Activated naive CD4-positive, alpha-beta T cell treated with anti-CD3 and anti-CD28 coated beads for 36 hours (primary cell): ENCODE measurements around the gene NTM. TPM values are rescaled to one million over a fixed set of nuclear protein-coding genes. Genes with fewer than 3 reads are reported as not detected.

ENCODE experiments used
- CTCF ChIA-PET: fragments of 350-600 bp; sonication (Branson Sonifier 250); formaldehyde crosslinking; loops from one replicate; lab custom pipeline; 2021; ENCODE audit warnings: antibody characterized with exemption; lab: Charles Lee
- DNase-seq: peaks from one replicate; pipeline ENCODE4 v3.0.0-alpha.2; 2020
- H3K27ac Mint-ChIP-seq: one replicate; pipeline ENCODE4 v1.8.0; 2021; ENCODE audit warnings: mild to moderate bottlenecking, mixed read lengths
- H3K27me3 Mint-ChIP-seq: one replicate; pipeline ENCODE4 v1.8.0; 2021; ENCODE audit warnings: low read depth, mixed read lengths
- H3K36me3 Mint-ChIP-seq: one replicate; pipeline ENCODE4 v1.8.0; 2021; ENCODE audit warnings: low read depth, mixed read lengths
- H3K4me1 Mint-ChIP-seq: one replicate; pipeline ENCODE4 v1.8.0; 2021; ENCODE audit warnings: low read depth, mixed read lengths
- H3K4me3 Mint-ChIP-seq: one replicate; pipeline ENCODE4 v1.8.0; 2021; ENCODE audit warnings: mild to moderate bottlenecking, moderate library complexity, mixed read lengths
- H3K9me3 Mint-ChIP-seq: one replicate; pipeline ENCODE4 v1.8.0; 2021; ENCODE audit warnings: mixed read lengths
- intact Hi-C: fragments of 100-400 bp; cut with micrococcal nuclease; formaldehyde crosslinking; loops from one replicate; pipeline ENCODE4 v1.15.1; 2023
- total RNA-seq, 2 experiments: library from RNA; stranded (reverse); gene quantifications; one replicate each; pipeline ENCODE4 v1.2.3, GENCODE V29; 2021

Gene NTM
- total RNA-seq, 2 experiments from 2014 or later, result not detected

DNA sequence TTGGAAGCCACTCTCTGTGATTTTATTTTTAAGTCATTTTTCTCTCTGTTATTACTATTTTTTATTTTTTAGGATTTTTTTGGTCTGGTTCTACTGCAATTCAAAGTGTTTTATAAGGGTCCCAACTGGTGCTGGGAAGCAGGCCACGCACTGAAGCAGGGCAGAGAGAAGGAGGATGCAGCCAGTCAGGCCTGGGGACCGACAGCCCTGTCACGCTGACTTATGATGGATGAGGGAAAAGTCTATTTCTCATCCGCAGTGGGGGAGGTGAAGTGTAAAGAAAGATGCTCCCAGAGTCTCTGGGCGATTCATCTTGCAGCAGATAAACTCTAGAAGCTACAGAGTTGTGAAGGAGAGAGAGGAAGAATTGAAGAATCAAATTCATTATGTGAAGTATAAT is 191.6 kb downstream of the NTM start:
- Mint-ChIP-seq H3K4me1 (no peaks in the 10 kb centered on the region), H3K9me3 (no peaks in the 10 kb centered on the region), H3K27me3 (peaks cover 9% of the 10 kb centered on the region), H3K27ac (no peak overlapping the region), H3K36me3 (no peaks in the 10 kb centered on the region), H3K4me3 (no peak overlapping the region)
- intact Hi-C loops, result no loop called here
- CTCF ChIA-PET, result no interaction called here
- no peak for DNase-seq

DNA sequence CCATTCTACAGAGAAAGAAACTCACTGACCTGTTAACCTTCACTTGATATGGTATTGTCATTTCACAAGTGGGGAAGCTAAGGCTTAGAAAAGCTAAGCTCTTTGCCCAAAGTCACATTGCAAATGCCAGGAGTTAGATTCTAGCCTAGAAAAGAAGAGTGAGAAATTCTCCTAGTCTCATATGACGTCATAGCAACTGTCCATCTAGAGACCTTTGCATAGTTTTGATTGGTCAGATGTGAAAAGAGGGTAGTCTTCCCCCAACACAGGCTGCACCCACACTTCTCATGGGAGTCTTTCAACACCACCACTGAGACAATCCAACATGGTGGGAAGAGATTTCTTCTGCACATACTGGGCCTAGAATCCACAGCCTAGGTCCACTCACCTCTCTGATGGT is 197.9 kb downstream of the NTM start:
- CTCF ChIA-PET, result no interaction called here
- H3K27me3 Mint-ChIP-seq, result peaks cover 6% of the 10 kb centered on the region
- no peak for DNase-seq
- no peak overlapping the region for H3K27ac Mint-ChIP-seq
- H3K9me3 Mint-ChIP-seq, result no peaks in the 10 kb centered on the region
- H3K4me3 Mint-ChIP-seq, result no peak overlapping the region
- intact Hi-C loops, result no loop called here
- H3K36me3 Mint-ChIP-seq, result no peaks in the 10 kb centered on the region
- H3K4me1 Mint-ChIP-seq, result no peaks in the 10 kb centered on the region

DNA sequence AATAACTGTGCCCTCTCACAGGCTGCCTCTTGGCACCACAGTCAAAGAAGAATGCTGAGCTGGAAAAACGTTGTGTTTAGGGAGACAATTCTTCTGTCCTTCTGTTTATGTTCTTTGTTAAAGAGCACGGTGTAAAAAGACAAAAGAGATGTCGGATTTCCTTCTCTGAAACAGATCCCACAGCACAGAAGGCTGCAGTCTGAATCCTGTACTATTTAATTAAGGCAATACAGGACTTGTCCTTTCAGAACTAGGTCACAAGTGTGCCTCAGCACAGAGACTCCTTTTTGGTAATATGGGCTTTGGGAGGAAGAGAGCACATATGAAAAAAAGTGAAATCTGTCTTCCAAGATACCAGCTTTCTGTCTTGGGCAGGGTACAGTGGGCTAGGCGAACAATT is 201.2 kb downstream of the NTM start:
- intact Hi-C loops, result no loop called here
- Mint-ChIP-seq H3K4me1 (no peaks in the 10 kb centered on the region), H3K9me3 (no peaks in the 10 kb centered on the region), H3K36me3 (no peaks in the 10 kb centered on the region), H3K4me3 (no peak overlapping the region), H3K27ac (no peak overlapping the region), H3K27me3 (peaks cover 8% of the 10 kb centered on the region)
- DNase-seq, result no peak
- CTCF ChIA-PET, result interaction anchor here (0.6 kb wide), 1 partner anchor 709 kb away, joined by 3 read pairs; no protein-coding TSS in a partner anchor

DNA sequence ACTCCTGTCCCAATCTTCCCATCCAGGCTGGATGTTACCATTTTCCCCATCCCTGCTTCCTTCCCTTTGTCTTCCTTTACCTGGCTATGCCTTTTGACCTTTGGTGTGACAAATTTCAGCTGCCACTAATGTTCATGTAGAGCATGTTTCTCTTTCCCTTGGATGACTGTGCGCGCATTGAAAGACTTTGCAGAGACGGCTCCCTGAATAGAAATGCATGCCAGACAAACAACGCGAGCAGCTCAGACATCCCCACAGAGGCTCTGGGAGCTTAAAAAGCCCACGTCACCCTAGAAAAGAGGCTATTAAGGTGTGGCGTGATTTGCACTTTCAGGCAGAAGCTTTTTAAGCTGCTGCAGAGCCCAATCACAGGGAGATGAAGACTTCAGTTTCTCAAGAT is 202.0 kb downstream of the NTM start:
- CTCF ChIA-PET, result interaction anchor here (0.6 kb wide), 1 partner anchor 710 kb away, joined by 3 read pairs; no protein-coding TSS in a partner anchor
- H3K9me3 Mint-ChIP-seq, result no peaks in the 10 kb centered on the region
- H3K27me3 Mint-ChIP-seq, result peaks cover 8% of the 10 kb centered on the region
- DNase-seq, result no peak
- H3K36me3 Mint-ChIP-seq, result no peaks in the 10 kb centered on the region
- no peaks in the 10 kb centered on the region for H3K4me1 Mint-ChIP-seq
- intact Hi-C loops, result no loop called here
- no peak overlapping the region for H3K4me3 Mint-ChIP-seq
- H3K27ac Mint-ChIP-seq, result no peak overlapping the region

DNA sequence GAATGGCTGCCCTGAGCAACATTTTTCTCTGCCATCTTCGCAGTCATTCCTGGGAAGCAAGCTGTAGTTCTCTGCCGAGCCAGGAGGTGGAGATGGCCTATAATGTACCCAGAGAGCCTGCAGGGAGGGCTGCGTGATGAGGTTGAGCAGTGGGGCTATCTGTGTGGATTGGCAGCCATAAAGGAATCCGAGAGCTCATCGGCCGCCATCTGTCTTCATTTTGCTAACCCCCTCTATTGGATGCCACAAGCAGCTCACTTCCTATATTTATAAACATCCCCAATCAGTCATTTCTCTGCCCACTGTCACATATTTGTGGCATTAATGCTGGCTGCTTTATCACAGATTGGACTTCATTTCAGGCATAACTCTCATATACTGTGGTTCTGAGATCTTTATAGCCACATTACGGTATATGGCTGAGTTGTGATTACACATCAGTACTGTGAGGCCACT is 209.5 kb downstream of the NTM start:
- peaks cover 2% of the 10 kb centered on the region for H3K27me3 Mint-ChIP-seq
- H3K36me3 Mint-ChIP-seq, result no peaks in the 10 kb centered on the region
- H3K27ac Mint-ChIP-seq, result no peak overlapping the region
- no peaks in the 10 kb centered on the region for H3K9me3 Mint-ChIP-seq
- DNase-seq, result peak; percentile 5
- H3K4me1 Mint-ChIP-seq, result no peaks in the 10 kb centered on the region
- no peak overlapping the region for H3K4me3 Mint-ChIP-seq
- CTCF ChIA-PET, result no interaction called here
- intact Hi-C loops, result no loop called here

DNA sequence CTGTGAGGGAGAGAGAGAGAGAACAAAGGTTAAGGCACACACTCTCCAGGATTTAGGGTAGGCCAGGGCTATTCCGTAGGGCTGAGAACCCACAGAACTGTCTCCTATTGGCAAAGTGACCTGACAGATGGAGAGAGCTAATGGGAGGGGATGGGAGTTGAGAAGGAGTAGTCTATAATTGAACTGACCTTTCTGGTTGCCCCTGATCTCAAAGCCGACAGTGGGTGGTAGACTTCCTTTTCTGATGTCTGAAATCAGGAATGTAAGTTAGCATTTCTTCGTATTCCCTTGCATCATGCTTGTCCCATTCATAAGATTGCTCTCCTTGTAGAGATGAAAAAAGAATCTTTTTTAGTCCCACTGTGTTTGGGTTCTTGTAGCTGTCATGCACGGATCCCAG is 210.1 kb downstream of the NTM start:
- Mint-ChIP-seq H3K9me3 (peaks cover under 1% of the 10 kb centered on the region), H3K27me3 (peaks cover 2% of the 10 kb centered on the region), H3K4me1 (no peaks in the 10 kb centered on the region), H3K4me3 (no peak overlapping the region), H3K36me3 (no peaks in the 10 kb centered on the region), H3K27ac (no peak overlapping the region)
- CTCF ChIA-PET, result no interaction called here
- DNase-seq, result no peak
- intact Hi-C loops, result no loop called here

DNA sequence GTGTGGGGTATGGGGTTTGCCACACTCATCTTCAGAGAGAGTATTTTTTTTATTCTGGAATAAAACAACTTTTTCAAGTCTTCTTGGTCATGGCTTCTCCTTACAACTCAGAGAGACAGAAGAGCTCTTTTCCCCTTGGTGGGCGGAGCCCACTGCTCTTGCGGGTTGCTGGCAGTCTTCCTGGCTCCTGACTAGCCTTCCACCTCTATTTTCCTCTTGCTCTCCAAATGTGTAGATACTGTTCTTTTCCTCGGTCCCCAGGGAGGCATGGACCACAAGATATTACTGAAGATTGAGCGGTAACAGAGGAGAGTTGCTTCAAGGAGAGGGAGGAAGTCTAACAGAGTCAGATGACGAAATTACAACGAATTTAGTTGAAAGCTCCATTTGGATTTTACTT is 210.6 kb downstream of the NTM start:
- no peak for DNase-seq
- Mint-ChIP-seq H3K27ac (no peak overlapping the region), H3K27me3 (peaks cover 2% of the 10 kb centered on the region), H3K9me3 (peaks cover 6% of the 10 kb centered on the region), H3K4me1 (no peaks in the 10 kb centered on the region), H3K36me3 (no peaks in the 10 kb centered on the region), H3K4me3 (no peak overlapping the region)
- CTCF ChIA-PET, result no interaction called here
- intact Hi-C loops, result no loop called here

DNA sequence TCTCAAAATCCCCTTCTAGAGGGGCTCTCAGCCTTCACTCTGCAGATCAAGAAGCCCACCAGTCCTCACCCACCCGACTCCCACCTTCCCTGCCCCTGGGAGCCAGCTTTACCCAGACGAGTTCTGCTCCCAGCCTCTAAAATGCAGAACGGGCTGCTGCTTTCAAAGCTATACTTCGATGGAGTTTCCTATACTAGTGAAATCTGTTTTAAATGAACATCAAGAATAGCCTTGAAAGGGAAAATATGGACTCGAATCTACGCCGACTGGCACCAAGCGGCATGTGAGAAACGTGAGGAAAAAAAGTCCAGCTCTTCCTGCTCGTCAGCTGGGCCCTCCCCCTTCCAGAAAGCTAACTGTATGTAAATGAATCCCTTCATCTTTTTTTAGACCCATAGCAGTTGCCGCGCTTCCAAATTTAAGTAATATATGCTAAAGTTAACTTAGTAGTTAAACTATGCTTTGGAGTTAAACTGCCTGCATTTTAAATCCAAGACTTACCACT is 211.7 kb downstream of the NTM start:
- H3K27me3 Mint-ChIP-seq, result peaks cover 2% of the 10 kb centered on the region
- no peaks in the 10 kb centered on the region for H3K36me3 Mint-ChIP-seq
- H3K4me1 Mint-ChIP-seq, result no peaks in the 10 kb centered on the region
- H3K27ac Mint-ChIP-seq, result no peak overlapping the region
- CTCF ChIA-PET, result no interaction called here
- no peak overlapping the region for H3K4me3 Mint-ChIP-seq
- no peak for DNase-seq
- intact Hi-C loops, result no loop called here
- H3K9me3 Mint-ChIP-seq, result peaks cover 8% of the 10 kb centered on the region

DNA sequence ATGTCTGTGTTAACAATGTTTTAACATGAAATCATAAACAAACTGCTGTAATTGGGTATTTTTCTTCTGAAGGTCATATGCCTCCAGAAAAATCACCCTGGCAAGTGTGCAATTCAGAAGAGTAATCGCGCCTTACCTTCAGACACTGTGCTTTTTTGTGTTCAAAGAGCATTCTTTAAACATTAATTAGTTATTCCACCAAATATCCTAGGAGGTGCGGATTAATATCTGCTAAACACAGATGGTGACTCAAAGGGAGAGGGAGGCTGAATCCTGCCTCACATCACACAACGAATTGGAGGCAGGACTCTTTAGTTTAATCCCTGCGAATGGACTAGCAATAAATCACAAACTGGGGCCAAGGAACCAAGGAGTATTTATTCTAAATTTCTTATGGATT is 213.0 kb downstream of the NTM start:
- intact Hi-C loops, result no loop called here
- peaks cover 2% of the 10 kb centered on the region for H3K27me3 Mint-ChIP-seq
- CTCF ChIA-PET, result no interaction called here
- no peaks in the 10 kb centered on the region for H3K4me1 Mint-ChIP-seq
- DNase-seq, result no peak
- H3K4me3 Mint-ChIP-seq, result no peak overlapping the region
- no peak overlapping the region for H3K27ac Mint-ChIP-seq
- no peaks in the 10 kb centered on the region for H3K36me3 Mint-ChIP-seq
- H3K9me3 Mint-ChIP-seq, result peaks cover 8% of the 10 kb centered on the region

DNA sequence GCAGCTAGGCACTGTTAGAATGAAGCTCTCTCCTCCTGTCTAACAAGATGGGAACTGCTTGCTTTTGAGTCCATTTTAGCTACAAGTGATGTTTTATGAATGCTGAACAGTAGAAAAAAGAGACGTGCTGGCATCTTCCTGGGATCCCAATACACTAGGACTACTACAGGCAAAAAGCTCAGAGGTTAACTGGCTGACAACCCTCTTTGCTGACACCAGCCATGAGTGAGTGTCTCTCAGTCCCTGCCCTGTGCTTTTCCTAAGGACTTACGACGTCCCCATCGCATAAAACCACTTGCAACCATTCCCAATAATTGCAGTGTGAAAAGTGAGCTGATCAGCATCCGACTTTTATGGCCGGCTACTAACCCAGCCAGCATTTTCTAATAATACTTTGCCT is 213.5 kb downstream of the NTM start:
- Mint-ChIP-seq H3K27me3 (peaks cover 5% of the 10 kb centered on the region), H3K4me3 (no peak overlapping the region), H3K27ac (no peak overlapping the region), H3K9me3 (peaks cover 12% of the 10 kb centered on the region), H3K36me3 (no peaks in the 10 kb centered on the region), H3K4me1 (no peaks in the 10 kb centered on the region)
- CTCF ChIA-PET, result no interaction called here
- no peak for DNase-seq
- intact Hi-C loops, result no loop called here

DNA sequence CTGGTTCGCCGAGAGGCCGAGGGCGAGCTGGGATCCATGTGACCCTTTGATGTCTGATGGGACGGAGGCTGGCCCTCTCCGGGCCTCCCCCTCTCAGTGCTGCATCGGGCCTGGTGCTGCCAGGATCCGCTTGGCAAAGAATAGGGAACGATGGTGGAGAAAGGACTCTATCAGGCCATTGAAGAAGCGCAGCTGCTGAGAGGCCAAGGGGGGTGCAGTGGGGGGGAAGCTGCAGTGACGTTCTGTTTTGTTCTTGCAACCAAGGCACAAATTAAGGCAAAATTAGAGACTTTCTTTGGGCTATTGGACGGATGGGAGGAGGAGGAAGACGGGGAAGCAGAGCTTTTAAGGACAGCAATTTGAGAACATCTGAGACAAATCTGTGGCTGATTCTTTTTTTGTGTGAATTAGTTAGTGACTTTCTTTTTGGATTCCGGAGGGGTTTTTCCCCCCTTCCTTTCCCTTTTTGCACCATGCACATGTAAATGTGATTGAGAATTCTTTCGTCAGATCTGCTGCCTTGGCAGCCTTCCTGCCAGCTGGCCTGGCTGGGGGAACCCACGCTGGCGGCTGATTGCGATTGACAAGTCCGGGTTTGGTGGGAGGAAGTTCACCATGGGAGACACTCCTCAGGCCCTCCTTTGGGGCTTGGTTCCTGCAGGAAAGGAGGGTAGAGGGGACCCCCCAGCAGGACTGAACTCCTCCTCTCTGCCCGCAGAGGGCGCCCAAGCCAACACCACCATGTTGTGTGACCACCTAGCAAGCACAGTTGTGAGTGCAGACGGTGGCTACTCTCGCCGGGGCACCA is 214.6 kb downstream of the NTM start:
- H3K9me3 Mint-ChIP-seq, result peaks cover 12% of the 10 kb centered on the region
- no peak overlapping the region for H3K4me3 Mint-ChIP-seq
- no peaks in the 10 kb centered on the region for H3K36me3 Mint-ChIP-seq
- CTCF ChIA-PET, result no interaction called here
- H3K4me1 Mint-ChIP-seq, result no peaks in the 10 kb centered on the region
- H3K27me3 Mint-ChIP-seq, result peaks cover 4% of the 10 kb centered on the region
- DNase-seq, result no peak
- H3K27ac Mint-ChIP-seq, result no peak overlapping the region
- intact Hi-C loops, result no loop called here

DNA sequence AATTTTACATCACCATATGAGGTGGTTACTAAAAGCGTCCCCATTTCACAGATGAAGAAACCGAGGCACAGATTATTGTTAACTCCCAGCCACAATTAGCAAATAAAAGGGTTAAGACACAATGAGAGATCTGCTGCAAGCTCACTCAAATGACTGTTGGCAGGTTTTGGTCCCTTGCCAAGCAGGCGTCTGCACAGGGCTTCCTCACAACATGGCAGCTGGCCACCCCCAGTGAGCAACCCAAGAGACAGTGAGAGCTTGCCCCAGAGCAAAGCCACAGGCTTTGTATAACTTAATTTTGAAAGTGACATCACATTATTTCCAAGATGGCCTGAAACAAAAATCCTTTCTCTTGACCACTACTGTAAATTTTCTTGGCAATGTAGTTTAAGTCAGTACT is 217.6 kb downstream of the NTM start:
- no peak for DNase-seq
- no peak overlapping the region for H3K4me3 Mint-ChIP-seq
- H3K9me3 Mint-ChIP-seq, result peaks cover 12% of the 10 kb centered on the region
- H3K4me1 Mint-ChIP-seq, result no peaks in the 10 kb centered on the region
- intact Hi-C loops, result no loop called here
- H3K27ac Mint-ChIP-seq, result no peak overlapping the region
- no peaks in the 10 kb centered on the region for H3K36me3 Mint-ChIP-seq
- CTCF ChIA-PET, result no interaction called here
- H3K27me3 Mint-ChIP-seq, result peaks cover 4% of the 10 kb centered on the region

DNA sequence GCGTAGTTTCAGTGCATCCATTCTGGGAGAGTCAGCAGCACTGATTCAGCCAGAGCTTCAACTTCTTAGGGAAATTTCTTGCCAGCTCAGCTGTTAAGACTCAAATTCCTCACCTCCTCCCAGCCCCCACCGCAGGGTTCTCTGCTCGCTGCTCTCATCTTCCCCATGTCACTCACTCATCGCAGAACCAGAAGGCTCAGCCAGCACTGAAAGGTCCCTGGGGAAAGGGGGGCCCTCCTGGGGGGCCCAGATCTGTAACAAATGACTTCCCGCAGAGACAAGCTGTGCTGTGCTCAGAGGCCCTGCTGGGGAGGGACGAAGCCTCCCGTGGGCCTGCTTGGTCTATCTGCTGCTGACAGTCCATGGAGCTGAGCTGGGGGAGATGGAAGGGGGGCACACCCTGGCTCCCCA is 220.6 kb downstream of the NTM start:
- H3K9me3 Mint-ChIP-seq, result peaks cover 6% of the 10 kb centered on the region
- CTCF ChIA-PET, result no interaction called here
- no peak overlapping the region for H3K4me3 Mint-ChIP-seq
- DNase-seq, result no peak
- no peaks in the 10 kb centered on the region for H3K36me3 Mint-ChIP-seq
- intact Hi-C loops, result no loop called here
- H3K27ac Mint-ChIP-seq, result no peak overlapping the region
- H3K27me3 Mint-ChIP-seq, result peaks cover 4% of the 10 kb centered on the region
- no peaks in the 10 kb centered on the region for H3K4me1 Mint-ChIP-seq
